HepG2 (cell line): ENCODE data around the gene SNAPC4. TPM values are rescaled to one million over a fixed set of nuclear protein-coding genes. Genes with fewer than 3 reads are reported as not detected.

Experiments used
- CC2D1A ChIP-seq: sonication (generic); formaldehyde crosslinking; IDR thresholded peaks from 2 replicates; pipeline ENCODE4 v1.8.1; 2023; ENCODE audit warnings: mild to moderate bottlenecking, missing genetic modification reagents
- ELF1 ChIP-seq: sonication (generic); formaldehyde crosslinking; IDR thresholded peaks from 2 replicates; pipeline ENCODE4 v1.4.0; 2020; ENCODE audit warnings: missing genetic modification reagents
- ELF3 ChIP-seq: IDR thresholded peaks from 2 replicates; pipeline ENCODE4 v1.6.1; 2016; ENCODE audit warnings: missing genetic modification reagents, missing compliant biosample characterization
- FOSL2 ChIP-seq: sonication (generic); formaldehyde crosslinking; IDR thresholded peaks from 2 replicates; pipeline ENCODE4 v1.4.0; 2020; ENCODE audit warnings: missing genetic modification reagents
- GPN1 ChIP-seq: sonication (generic); formaldehyde crosslinking; IDR thresholded peaks from 2 replicates; pipeline ENCODE4 v1.5.1; 2020; ENCODE audit warnings: missing genetic modification reagents, borderline replicate concordance
- GZF1 ChIP-seq: sonication (generic); formaldehyde crosslinking; IDR thresholded peaks from 2 replicates; pipeline ENCODE4 v1.5.1; 2020; ENCODE audit warnings: mild to moderate bottlenecking, missing genetic modification reagents
- HDAC2 ChIP-seq: sonication (generic); formaldehyde crosslinking; IDR thresholded peaks from 2 replicates; pipeline ENCODE4 v1.4.0; 2020; ENCODE audit warnings: missing genetic modification reagents
- HNRNPL ChIP-seq: fragments of 200-400 bp; formaldehyde crosslinking; IDR thresholded peaks from 2 replicates; pipeline ENCODE4 v1.6.1; 2017; ENCODE audit warnings: mild to moderate bottlenecking, low read depth, low read length
- IRF2 ChIP-seq: IDR thresholded peaks from 2 replicates; pipeline ENCODE4 v1.6.1; 2018; ENCODE audit warnings: missing genetic modification reagents, missing compliant biosample characterization
- KAT2B ChIP-seq: fragments of 150-350 bp; IDR thresholded peaks from 2 replicates; pipeline ENCODE4 v1.6.1; 2014; ENCODE audit warnings: low read depth, low read length, borderline replicate concordance
- KMT2A ChIP-seq: sonication (generic); formaldehyde crosslinking; IDR thresholded peaks from 2 replicates; pipeline ENCODE4 v1.4.0; 2020; ENCODE audit warnings: missing genetic modification reagents
- NR2F6 ChIP-seq, 2 experiments: IDR thresholded peaks; 2 replicates each; pipeline ENCODE4 v1.6.1; 2016; ENCODE audit warnings: antibody characterized with exemption in 1 of 2, mild to moderate bottlenecking in 1 of 2
- PAWR ChIP-seq: sonication (generic); formaldehyde crosslinking; IDR thresholded peaks from 2 replicates; pipeline ENCODE4 v1.4.0; 2020; ENCODE audit warnings: missing genetic modification reagents, mild to moderate bottlenecking, borderline replicate concordance
- PTBP1 ChIP-seq: fragments of 200-400 bp; formaldehyde crosslinking; IDR thresholded peaks from 2 replicates; pipeline ENCODE4 v1.6.1; 2018; ENCODE audit warnings: low read length, low read depth; ENCODE audit not compliant: poor library complexity, severe bottlenecking
- SMAD1 ChIP-seq: sonication (generic); formaldehyde crosslinking; IDR thresholded peaks from 2 replicates; pipeline ENCODE4 v1.4.0; 2020; ENCODE audit warnings: missing genetic modification reagents, low read depth, mild to moderate bottlenecking, borderline replicate concordance
- SMAD3 ChIP-seq: sonication (generic); formaldehyde crosslinking; IDR thresholded peaks from 2 replicates; pipeline ENCODE4 v1.4.0; 2020; ENCODE audit warnings: missing genetic modification reagents
- SOX6 ChIP-seq, 2 experiments: fragments of 450-650 bp in 1 of 2; sonication (generic) in 1 of 2; formaldehyde crosslinking in 1 of 2; IDR thresholded peaks; 2 replicates each; pipeline versions ENCODE4 v1.4.0 to v1.6.1; 2017 to 2020; ENCODE audit warnings: antibody characterized with exemption in 1 of 2, mild to moderate bottlenecking in 1 of 2, missing genetic modification reagents in 1 of 2
- SP4 ChIP-seq: sonication (generic); formaldehyde crosslinking; IDR thresholded peaks from 2 replicates; pipeline ENCODE4 v1.8.1; 2023; ENCODE audit warnings: mild to moderate bottlenecking, missing genetic modification reagents
- ZMAT3 ChIP-seq: sonication (generic); formaldehyde crosslinking; conservative IDR thresholded peaks from 2 replicates; pipeline ENCODE4 v1.7.0; 2021; ENCODE audit warnings: missing genetic modification reagents
- ZNF326 ChIP-seq: sonication (generic); formaldehyde crosslinking; IDR thresholded peaks from 2 replicates; pipeline ENCODE4 v1.4.0; 2020; ENCODE audit warnings: missing genetic modification reagents, borderline replicate concordance
- ZNF530 ChIP-seq: sonication (generic); formaldehyde crosslinking; IDR thresholded peaks from 2 replicates; pipeline ENCODE4 v1.5.0; 2020; ENCODE audit warnings: low read depth, mild to moderate bottlenecking, missing genetic modification reagents
- ZNF564 ChIP-seq: sonication (generic); formaldehyde crosslinking; IDR thresholded peaks from 2 replicates; pipeline ENCODE4 v1.8.1; 2023; ENCODE audit warnings: mild to moderate bottlenecking, missing genetic modification reagents
- ZNF598 ChIP-seq: sonication (generic); formaldehyde crosslinking; IDR thresholded peaks from 2 replicates; pipeline ENCODE4 v1.5.1; 2020; ENCODE audit warnings: mild to moderate bottlenecking, missing genetic modification reagents, borderline replicate concordance
- ZNF891 ChIP-seq: sonication (generic); formaldehyde crosslinking; IDR thresholded peaks from 2 replicates; pipeline ENCODE4 v1.5.0; 2020; ENCODE audit warnings: mild to moderate bottlenecking, missing genetic modification reagents
- polyA plus RNA-seq, 8 experiments: library from polyadenylated mRNA; depleted of rRNA in 3 of 8; stranded (reverse) in 7 of 8; unstranded in 1 of 8; fragments of >200 nt; fragmentation: Illumina TruSeq in 4 of 8; extraction: Trizol in 4 of 8; gene quantifications; 2 replicates each; pipeline versions ENCODE4 v1.2.1 to v1.2.3, GENCODE V29; 2011 to 2016; ENCODE audit warnings: low read depth in 4 of 8, missing spikeins in 1 of 8, mixed read lengths in 1 of 8; ENCODE audit not compliant: insufficient read depth in 1 of 8
- total RNA-seq, 5 experiments: library from RNA; depleted of rRNA; stranded (reverse); fragments of >200 nt; fragmentation: Illumina TruSeq; extraction: Trizol; gene quantifications; 2 replicates each; pipeline ENCODE4 v1.2.3, GENCODE V29; 2016; ENCODE audit warnings: low read depth in 1 of 5
- TF ChIP-seq, protein P1 (sequence below): sonication (generic); formaldehyde crosslinking; IDR thresholded peaks from 2 replicates; pipeline ENCODE4 v1.4.0; 2020; ENCODE audit warnings: missing genetic modification reagents
- TF ChIP-seq, protein P2 (sequence below): sonication (generic); formaldehyde crosslinking; IDR thresholded peaks from 2 replicates; pipeline ENCODE4 v1.8.1; 2022; ENCODE audit warnings: low read depth, mild to moderate bottlenecking, missing genetic modification reagents

SNAPC4 gene
- total and polyA plus RNA-seq, 2 of the 13 experiments (the other 11 are each of a cell fraction or from before 2014, with no cell fraction given), result 2.0 to 6.0 TPM

DNA sequence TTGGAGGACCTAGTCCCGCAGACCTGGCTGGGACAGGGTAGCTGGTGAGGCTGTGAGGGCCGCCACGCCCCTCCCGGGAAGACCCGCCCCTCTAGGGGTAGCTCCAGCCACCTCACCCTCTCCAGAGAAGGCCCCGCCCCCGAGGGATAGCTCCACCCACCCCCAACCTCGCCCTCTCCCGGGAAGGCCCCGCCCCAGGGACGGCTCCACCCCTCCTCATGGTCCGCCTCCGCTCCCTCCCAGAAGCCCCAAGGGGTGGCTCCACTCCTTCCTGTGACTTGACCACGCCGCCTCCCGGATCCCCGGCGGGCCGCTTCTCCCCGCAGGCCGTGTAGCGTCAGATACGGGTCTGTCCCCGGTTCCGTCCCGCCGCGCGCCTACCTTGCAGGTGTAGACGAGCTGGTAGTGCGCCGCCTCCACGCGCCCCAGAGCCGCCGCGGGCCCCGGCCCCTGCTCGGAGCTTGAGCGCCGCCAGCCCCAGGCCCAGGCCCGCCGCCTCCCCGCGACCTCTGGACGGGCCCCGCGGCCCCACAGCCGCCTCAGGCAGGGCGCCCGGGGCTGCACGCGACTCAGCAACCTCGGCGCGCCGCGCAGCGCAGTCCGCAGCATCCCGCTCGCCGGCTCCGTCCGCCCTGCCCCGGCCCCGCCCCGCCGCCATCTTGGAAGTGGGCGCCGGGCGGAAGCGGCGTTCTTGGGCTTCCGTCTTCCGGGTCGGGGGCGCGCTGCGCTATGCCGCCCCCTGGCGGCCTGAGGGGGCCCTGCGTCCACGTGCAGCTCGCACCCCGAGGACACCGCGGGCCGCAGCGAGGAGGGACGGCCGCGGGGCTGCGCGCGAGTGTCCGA, 36.6 kb downstream of the SNAPC4 start, which contains the start of gene DNLZ (continued):
- TF ChIP-seq SP4 (CRISPR knock-in tag), result peak; percentile 85
- TF ChIP-seq PTBP1, result no peak
- TF ChIP-seq ZMAT3 (CRISPR knock-in tag), result peak; percentile 88
- peak; percentile 31 for TF ChIP-seq FOSL2 (CRISPR knock-in tag)
- no peak for TF ChIP-seq ZNF326 (CRISPR knock-in tag)
- TF ChIP-seq NR2F6 (IDR thresholded peaks at IDR 0.05), result no peak
- peak; percentile 61; the same call in 1 of the 2 replicates for TF ChIP-seq NR2F6 (CRISPR knock-in tag; IDR thresholded peaks at IDR 0.05)
- peak; percentile 59 for TF ChIP-seq HDAC2 (CRISPR knock-in tag)
- no peak for TF ChIP-seq GPN1 (CRISPR knock-in tag)
- TF ChIP-seq GZF1 (CRISPR knock-in tag), result no peak
- TF ChIP-seq ZNF564 (CRISPR knock-in tag), result peak; percentile 94
- TF ChIP-seq ZNF891, result peak; percentile 93
- TF ChIP-seq ELF3, result peak; percentile 97
- TF ChIP-seq, protein P1, sequence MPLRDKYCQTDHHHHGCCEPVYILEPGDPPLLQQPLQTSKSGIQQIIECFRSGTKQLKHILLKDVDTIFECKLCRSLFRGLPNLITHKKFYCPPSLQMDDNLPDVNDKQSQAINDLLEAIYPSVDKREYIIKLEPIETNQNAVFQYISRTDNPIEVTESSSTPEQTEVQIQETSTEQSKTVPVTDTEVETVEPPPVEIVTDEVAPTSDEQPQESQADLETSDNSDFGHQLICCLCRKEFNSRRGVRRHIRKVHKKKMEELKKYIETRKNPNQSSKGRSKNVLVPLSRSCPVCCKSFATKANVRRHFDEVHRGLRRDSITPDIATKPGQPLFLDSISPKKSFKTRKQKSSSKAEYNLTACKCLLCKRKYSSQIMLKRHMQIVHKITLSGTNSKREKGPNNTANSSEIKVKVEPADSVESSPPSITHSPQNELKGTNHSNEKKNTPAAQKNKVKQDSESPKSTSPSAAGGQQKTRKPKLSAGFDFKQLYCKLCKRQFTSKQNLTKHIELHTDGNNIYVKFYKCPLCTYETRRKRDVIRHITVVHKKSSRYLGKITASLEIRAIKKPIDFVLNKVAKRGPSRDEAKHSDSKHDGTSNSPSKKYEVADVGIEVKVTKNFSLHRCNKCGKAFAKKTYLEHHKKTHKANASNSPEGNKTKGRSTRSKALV, result peak; percentile 68; the same call in 1 of the 2 replicates
- TF ChIP-seq SMAD1 (CRISPR knock-in tag), result peak; percentile 85; the same call in 1 of the 2 replicates
- TF ChIP-seq ZNF598 (CRISPR knock-in tag), result no peak
- 0 out of 2 replicates have a peak, but pooled peaks have one; percentile 25 for TF ChIP-seq HNRNPL
- TF ChIP-seq PAWR (CRISPR knock-in tag), result 0 out of 2 replicates have a peak, but pooled peaks have one; percentile 70
- no peak for TF ChIP-seq SOX6 (IDR thresholded peaks at IDR 0.05)
- TF ChIP-seq SOX6 (CRISPR knock-in tag; IDR thresholded peaks at IDR 0.05), result no peak
- TF ChIP-seq KMT2A (CRISPR knock-in tag), result peak; percentile 60; the same call in 1 of the 2 replicates
- TF ChIP-seq KAT2B, result no peak
- peak; percentile 94 for TF ChIP-seq ELF1 (CRISPR knock-in tag)
- TF ChIP-seq CC2D1A (CRISPR knock-in tag), result no peak
- no peak for TF ChIP-seq SMAD3 (CRISPR knock-in tag)
- TF ChIP-seq IRF2, result peak; percentile 43; the same call in 1 of the 2 replicates
- TF ChIP-seq, protein P2, sequence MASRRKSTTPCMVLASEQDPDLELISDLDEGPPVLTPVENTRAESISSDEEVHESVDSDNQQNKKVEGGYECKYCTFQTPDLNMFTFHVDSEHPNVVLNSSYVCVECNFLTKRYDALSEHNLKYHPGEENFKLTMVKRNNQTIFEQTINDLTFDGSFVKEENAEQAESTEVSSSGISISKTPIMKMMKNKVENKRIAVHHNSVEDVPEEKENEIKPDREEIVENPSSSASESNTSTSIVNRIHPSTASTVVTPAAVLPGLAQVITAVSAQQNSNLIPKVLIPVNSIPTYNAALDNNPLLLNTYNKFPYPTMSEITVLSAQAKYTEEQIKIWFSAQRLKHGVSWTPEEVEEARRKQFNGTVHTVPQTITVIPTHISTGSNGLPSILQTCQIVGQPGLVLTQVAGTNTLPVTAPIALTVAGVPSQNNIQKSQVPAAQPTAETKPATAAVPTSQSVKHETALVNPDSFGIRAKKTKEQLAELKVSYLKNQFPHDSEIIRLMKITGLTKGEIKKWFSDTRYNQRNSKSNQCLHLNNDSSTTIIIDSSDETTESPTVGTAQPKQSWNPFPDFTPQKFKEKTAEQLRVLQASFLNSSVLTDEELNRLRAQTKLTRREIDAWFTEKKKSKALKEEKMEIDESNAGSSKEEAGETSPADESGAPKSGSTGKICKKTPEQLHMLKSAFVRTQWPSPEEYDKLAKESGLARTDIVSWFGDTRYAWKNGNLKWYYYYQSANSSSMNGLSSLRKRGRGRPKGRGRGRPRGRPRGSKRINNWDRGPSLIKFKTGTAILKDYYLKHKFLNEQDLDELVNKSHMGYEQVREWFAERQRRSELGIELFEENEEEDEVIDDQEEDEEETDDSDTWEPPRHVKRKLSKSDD, result peak; percentile 84
- no peak for TF ChIP-seq ZNF530 (CRISPR knock-in tag)
